NCI-H128 (cell line): Measurements from ENCODE around the gene GLIPR1.
"Not testable (repeated sequence)": the region's sequence is repeated elsewhere in the genome, so short reads cannot be mapped to it uniquely, and the experiment has no call there.

Source experiments
- DNase-seq: peaks from one replicate; lab custom pipeline; 2025; ENCODE audit not compliant: unreplicated experiment; lab: John Stamatoyannopoulos, UW

GLIPR1 gene

DNA sequence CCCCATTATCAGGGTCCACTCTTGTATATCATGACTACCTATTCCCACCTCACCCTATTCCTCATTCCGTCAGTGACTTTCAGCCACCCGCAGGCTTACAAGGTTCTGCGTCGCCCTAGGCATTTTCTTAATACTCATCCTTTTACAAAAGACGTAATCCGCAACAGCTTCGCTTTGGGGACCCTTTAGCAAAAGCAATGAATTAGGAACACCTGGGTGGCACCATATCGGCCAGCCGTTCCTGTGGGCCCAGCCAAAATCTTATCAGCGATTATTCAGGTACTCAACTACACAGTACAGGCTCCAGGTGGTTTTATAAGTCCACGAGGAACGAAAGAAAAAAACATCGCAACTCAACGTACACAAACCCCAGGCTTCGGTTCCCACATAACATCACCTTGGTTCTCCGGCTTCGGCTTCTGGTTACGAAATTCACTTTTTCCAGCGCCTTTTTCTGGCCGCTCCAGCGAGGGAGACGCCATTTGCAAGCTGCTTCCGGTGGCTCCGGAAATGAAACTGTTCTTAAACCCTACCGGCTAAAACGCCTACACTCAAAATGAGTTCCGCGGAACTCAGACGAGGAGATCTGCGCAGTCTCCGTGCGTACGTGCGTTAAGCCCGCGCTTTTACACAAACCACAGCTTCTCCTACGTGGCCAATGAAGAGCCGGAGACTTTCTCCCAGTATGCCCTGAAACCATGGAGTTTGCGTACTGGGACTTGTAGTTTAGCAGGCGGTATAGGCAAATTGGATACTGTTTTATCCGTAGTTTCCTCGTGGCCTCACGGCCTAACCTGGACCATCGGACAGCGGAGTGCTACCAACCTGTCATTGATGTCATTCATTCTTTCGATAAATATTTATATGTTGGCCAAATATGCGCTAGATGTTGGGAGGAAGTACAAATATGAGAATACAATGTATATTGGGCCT lies 30.8 kb downstream of the GLIPR1 start, which contains the start of gene KRR1:
Gene KRR1 (minus strand): TSS at position 494 of the 933 bp plus-strand sequence. CDS start 12 bp downstream, at position 482.
- DNase-seq: peak; percentile 93

DNA sequence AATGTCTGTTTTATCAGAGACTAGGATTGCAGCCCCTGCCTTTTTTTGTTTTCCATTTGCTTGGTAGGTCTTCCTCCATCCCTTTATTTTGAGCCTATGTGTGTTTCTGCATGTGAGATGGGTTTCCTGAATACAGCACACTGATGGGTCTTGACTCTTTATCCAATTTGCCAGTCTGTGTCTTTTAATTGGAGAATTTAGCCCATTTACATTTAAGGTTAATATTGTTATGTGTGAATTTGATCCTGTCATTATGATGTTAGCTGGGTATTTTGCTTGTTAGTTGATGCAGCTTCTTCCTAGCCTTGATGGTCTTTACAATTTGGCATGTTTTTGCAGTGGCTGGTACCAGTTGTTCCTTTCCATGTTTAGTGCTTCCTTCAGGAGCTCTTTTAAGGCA lies 40.7 kb downstream of the GLIPR1 start:
- not testable (repeated sequence) for DNase-seq

DNA sequence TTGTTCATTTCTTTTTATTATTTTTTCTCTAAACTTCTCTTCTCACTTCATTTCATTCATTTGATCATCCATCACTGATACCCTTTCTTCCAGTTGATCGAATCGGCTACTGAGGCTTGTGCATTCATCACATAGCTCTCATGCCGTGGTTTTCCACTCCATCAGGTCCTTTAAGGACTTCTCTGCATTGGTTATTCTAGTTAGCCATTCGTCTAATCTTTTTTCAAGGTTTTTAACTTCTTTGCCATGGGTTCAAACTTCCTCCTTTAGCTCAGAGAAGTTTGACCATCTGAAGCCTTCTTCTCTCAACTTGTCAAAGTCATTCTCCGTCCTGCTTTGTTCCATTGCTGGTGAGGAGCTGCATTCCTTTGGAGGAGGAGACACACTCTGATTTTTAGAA lies 41.6 kb downstream of the GLIPR1 start:
- DNase-seq: not testable (repeated sequence)

DNA sequence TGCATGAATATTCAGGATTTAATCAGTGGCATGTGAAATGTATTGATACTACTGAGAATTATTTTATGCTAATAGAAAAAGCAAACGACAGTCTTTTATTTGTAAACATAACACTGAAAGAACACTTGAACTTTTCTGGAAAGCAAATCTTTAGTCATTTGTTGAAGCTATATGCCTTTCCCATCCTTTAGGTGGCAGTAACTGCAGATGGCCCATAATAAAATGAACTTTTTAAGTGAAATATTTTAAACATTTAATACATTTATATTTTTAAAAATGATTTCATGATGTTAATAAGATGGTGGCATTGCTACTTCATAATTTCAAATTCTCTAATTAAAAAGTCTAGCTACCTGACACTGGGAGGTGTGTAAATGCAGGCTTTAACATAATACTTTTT lies 44.7 kb downstream of the GLIPR1 start:
- DNase-seq: no peak

DNA sequence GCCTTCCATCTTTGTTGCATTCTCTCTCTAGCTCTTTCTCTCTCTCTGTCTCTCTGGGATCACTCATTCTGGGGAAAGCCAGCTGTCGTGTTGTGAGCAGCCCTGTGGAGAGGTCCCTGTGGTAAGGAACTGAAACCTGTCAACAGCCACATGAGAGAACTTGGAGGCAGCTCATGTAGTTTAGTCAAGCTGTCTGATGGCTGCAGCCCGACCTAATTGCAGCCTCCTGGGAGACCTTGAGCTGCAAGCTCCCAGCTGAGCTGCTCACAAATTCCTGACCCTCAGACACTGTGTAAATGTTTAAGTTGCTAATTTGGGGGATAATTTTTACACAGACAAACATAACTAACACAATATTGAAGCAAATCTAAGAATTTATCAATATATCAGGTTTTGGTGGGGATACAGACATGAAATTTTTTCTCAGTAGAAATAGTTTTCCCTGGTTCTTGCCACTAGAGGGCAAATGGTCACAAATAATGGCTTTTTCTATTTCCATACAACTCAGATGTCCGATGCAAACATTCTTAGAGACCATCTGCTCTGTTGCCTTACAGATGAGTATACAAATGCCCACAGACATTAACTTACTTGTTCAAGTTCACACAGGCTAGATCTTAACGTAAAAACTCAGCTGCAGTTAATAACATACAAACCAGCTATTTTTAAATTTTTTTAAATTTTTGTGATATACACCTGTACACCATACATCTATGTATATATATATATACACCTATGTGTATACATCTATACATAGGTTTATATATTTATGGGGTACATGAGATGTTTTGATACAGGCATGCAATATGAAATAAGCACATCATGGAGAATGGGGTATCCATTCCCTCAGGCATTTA lies 46.3 kb downstream of the GLIPR1 start:
- peak; percentile 53 for DNase-seq

DNA sequence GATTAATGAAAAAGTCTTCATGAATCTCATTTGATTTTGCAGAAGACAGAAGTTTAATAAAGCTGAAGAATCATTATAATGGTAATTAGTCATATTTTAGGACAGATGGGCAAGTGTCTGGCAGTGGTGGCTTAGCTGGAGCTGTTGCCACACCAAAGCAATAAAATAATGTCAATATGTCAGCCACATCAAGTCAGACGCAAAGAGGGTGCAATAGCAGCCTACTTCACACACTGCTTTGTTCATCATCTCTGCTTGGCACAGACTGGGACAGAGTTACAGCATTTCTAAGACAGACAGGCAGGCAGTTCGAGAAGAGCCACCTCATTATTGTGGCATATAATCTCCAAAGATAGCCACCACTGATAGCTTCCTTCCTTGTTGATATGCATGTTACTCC lies 47.7 kb downstream of the GLIPR1 start:
- DNase-seq: no peak

DNA sequence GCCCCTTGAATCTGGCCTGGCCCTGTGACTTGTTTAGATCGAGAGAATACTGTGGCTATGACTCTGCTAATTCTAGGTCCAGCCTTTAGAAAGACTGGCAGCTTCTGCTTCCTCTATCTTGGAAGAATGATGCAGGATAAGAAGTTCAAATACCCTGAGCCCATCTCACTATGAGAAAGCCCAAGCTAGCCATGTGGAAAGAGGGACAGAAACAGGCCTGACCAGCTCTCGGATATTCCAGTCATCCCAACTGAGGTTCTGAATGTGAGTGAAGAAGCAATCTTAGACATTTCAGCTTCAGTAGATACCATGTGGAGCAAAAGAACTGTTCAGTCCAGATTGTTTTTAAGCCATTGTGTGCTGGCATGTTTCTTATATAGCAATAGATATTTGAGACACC lies 48.1 kb downstream of the GLIPR1 start:
- no peak for DNase-seq

DNA sequence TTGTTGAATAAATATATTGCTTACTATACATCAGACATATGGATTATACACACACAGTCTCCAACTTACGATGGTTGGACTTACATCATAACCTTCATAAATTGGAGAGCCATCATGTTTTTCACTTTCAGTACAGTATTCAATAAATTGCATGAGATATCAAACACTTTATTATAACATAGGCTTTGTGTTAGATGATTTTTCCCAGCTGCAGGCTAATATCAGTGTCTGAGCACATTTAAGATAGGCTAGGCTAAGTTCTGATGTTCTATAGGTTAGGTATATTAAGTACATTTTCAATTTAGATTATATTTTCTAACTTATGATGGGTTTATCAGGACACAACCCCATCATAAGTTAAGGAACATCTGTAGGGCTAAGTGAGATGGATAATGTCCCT lies 48.8 kb downstream of the GLIPR1 start:
- DNase-seq: no peak

DNA sequence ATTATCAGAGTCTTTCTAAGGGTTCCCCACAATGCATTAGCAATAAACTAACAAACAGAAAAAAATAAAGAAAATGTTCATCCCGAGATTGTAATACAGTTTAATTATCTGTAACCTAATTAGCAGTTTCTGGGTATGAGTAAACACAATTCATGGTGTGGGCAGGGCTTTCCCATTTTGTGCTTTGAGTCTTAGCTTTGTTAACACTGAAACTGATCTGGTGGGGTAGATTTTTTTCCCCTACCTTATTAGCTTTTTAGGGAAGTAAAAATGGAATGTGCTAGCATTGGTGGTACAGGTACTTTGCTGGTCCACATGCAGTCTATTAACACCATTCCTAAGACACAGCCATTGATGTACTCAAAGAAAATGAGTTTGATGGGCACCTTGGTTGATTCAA lies 49.3 kb downstream of the GLIPR1 start:
- no peak for DNase-seq

DNA sequence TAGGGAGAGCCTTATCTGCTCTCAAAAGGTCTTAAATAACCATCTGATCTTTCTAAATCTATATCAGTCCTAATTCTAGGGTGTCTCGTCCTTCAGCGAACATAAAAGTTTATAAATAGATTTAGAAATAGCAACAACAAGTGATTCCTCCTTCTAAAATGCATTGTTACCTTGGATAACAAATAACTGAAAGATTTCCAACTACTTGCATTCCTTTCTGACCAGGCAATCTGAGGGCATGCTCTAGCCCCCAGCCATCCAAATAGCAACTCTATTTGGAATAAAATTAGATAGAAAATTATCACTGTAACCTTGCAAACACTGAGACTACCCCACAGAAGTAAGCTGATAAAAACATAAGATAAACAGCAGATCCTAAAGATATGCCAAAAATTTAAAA lies 52.7 kb downstream of the GLIPR1 start:
- no peak for DNase-seq

DNA sequence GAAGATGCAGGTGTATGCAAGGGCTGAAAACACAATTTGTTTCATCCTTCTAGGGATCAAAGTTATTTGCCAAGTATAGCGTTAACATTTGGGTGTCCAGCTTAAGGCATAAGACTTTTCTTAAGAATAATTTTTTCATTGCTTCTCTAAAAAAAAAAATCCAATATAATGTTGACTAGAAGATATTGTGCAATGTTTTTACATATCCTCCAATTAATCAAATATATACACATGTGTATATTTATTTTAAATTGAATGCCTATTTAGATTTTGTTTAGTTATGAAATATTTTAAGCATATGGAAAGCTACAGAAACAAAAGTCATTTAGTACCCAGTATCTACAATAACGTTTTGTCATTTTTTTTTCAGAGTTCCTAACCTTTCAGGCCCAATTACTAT lies 59.3 kb downstream of the GLIPR1 start:
- DNase-seq: no peak

DNA sequence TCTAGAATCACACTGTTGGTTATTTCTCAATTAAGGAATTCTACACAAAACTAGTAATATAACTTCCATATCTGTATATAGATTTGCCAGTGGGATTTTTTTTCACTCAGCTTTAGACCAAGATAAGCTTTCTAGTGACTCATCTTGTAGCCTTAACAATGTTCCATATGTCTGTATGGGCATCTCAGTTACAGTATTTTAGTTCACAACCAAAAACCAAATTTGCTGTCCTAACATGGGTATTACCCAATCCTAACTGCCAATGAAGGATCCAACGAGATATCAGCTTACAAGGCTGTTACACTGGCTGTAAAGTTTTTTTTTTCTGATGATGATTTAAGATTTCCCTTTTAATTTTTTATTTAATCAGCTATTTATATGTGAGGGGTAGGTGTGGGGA lies 62.4 kb downstream of the GLIPR1 start:
- no peak for DNase-seq

DNA sequence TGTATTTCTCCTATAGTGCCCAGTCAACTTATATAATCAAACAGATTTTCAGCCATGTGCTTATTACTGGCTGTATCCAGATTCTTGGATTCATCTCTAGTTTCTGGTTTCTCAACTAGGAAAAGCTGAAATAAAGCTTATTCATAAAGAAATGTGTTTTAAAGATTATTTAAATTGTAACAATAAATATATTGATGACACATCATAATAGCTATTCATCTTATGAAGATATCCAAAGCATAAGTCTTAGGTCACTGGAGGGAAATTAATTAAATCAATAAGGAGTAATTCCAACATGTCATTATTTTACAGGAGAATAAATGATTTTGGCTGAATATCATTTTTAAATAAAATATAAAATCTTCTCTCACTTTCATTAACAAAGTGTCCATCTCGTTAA lies 63.0 kb downstream of the GLIPR1 start:
- DNase-seq: no peak

DNA sequence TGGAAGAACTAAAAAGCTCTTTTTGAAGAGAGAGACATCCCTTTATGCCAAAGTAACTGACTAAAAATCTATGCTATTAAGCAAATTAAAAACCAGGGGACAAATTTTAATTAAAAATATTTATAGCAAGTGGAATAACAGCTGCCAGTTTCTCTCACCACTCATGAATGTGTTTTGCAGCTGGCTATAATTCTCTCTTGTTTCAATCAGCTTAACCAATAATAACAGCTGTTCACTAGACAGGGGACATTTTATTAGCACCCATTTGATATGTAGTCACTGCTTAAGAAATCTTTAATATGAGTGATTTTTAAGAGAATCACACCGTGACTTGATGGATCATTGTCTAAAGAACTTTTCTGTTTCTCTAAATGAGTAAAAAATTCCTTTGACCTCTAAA lies 65.1 kb downstream of the GLIPR1 start:
- DNase-seq: no peak

DNA sequence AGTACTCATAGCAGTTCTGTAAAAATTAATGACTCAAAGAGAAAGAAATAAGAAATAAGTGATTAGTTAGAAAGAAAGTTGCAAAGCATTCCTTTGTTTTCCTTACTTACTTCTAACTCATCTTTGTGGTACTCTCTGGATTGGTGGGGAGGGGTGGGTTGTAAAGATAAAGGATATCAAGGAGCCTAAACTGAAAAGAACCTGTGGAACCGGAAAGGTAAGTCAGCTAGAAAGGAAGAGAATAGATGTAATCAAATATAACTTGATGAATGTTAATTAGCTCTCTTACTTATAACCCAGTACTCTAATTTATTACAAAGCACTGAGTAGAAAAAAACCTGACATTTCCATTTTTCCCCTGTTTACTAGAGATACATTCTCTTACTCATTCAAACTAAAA lies 68.3 kb downstream of the GLIPR1 start:
- no peak for DNase-seq

DNA sequence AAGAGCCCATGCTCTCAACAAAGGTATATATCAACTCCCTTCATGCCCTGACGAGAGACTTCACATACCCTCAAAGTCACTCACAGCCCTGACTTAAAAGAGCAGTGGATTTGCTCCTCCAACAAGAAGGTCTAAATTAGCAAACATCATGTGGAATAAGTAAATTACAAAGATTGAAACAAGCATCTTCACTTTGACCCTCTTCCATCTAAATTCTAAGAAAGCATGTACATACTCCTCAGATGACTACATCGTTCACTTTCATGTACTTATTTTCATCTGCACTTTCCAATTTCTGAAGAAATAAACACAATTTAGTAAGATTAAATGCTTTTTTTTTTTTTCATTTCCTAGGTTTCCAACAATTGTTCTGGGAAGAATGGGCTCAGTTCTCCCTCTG lies 69.4 kb downstream of the GLIPR1 start:
- DNase-seq: no peak

DNA sequence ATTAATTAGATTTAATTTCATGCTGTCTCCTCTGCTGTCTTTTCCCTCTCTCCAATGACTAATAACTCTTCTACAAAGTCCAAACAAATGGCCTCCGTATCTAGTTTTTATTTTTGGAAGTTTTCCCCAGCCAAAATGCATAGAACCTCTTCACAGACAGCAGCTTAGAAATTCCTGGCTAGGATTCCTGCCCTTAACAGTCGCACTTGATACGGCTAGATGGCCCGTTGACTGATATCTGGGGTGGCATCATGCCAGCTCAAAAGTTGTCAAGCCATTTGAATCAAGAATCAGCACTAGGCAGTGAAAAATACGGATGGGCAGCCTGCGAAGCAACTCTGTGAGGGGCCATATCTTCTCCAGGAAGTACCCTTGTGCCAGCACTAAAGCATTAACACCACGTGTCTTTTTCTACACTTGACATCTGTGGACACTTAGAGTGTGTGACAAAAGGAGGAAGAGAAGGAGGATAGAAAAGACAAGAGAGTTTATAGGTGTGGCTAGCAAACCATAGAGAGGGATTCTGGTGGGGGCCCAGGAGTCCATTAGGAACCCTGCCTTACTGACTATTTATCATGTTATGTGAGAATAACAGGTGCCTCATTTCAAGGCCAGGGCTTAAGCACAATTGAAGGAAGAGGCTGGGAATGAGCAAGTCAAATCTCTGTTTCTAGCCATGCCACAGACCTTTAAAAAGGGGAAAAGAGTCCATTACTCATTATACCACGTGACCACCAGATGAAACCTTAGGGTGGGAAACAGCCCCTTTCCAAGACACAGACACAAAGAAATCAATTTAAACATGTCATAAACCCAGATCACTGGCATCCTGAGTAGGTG lies 70.1 kb downstream of the GLIPR1 start:
- DNase-seq: peak; percentile 32

DNA sequence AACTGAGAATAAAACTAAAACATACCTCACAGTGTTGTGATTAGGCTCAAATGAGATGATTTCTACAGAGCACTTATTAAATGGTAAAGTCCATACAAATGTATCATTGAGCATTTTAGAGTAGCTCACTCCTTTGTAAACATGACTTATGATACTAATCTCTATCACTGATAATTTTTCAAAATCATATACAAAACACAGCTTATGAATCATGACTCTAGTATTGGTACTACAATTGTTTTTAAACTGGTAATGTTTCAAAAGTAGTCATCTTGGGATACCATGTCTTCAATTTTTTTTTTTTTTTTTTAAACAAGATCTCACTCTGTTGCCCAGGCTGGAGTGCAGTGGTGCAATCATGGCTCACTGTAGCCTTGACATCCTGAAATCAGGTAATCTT lies 70.9 kb downstream of the GLIPR1 start:
- DNase-seq: no peak

DNA sequence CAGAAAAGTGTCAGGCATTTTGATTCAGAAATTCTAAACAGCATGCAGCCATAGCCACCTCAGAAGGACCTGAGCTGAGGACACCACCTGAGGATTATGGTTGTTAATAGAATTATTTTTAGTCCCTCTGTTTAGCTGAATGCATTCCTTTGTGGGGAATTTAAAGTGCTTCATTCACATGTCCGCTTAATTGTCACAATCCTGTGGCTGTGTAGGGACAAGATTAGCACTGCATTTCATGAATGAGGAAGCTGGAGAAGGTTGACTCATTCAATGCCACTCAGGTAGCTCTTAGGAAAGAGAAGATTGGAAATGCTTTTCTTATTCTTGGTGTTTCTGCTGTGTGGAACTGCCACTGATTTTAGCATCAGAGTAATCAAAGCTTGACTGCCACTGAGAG lies 72.8 kb downstream of the GLIPR1 start:
- DNase-seq: no peak
